OCI-LY7 (cell line): ENCODE data around the gene CHST8. TPM values are rescaled to one million over a fixed set of nuclear protein-coding genes. Genes with fewer than 3 reads are reported as not detected.

Experiments
- BruUV-seq: library from RNA; stranded (reverse); fragments of 400-500 nt; replicated peaks from 2 replicates; lab custom pipeline; 2021; lab: Mats Ljungman, UMichigan
- CTCF ChIA-PET: fragments of 300-600 bp; sonication (Branson Sonifier 250); formaldehyde crosslinking; loops from one replicate; lab custom pipeline; 2022; ENCODE audit warnings: antibody characterized with exemption; ENCODE audit not compliant: unreplicated experiment; lab: Charles Lee
- POLR2A ChIA-PET: fragments of 300-600 bp; sonication (Branson Sonifier 250); formaldehyde crosslinking; loops from one replicate; lab custom pipeline; 2022; ENCODE audit warnings: antibody characterized with exemption; lab: Charles Lee
- DNase-seq: peaks from one replicate; pipeline ENCODE4 v3.0.0-alpha.2; 2015; ENCODE audit warnings: low spot score
- H2AFZ ChIP-seq: fragments of 200-600 bp; sonication (generic), shearing (Covaris generic); 2 replicates; pipeline ENCODE4 v1.6.1; 2014; ENCODE audit warnings: mild to moderate bottlenecking, antibody characterized with exemption, low read length, moderate library complexity
- H3K27ac ChIP-seq: fragments of 200-600 bp; sonication (generic); 2 replicates; pipeline ENCODE4 v1.5.1; 2014; ENCODE audit warnings: mixed run types, low read depth, mild to moderate bottlenecking, moderate library complexity, low read length, inconsistent platforms; ENCODE audit not compliant: poor library complexity, severe bottlenecking
- H3K36me3 ChIP-seq: fragments of 200-600 bp; sonication (generic); 2 replicates; pipeline ENCODE4 v1.6.1; 2014; ENCODE audit warnings: mild to moderate bottlenecking, antibody characterized with exemption, low read length, moderate library complexity, mixed read lengths; ENCODE audit not compliant: insufficient read depth
- H3K4me1 ChIP-seq: fragments of 200-600 bp; sonication (generic); 2 replicates; pipeline ENCODE4 v1.5.1; 2014; ENCODE audit warnings: mild to moderate bottlenecking, low read length; ENCODE audit not compliant: insufficient read depth, poor library complexity, severe bottlenecking
- H3K4me2 ChIP-seq: fragments of 200-600 bp; sonication (generic); 2 replicates; pipeline ENCODE4 v1.6.1; 2014; ENCODE audit warnings: mild to moderate bottlenecking, low read length
- H3K4me3 ChIP-seq: fragments of 200-600 bp; sonication (generic); 2 replicates; pipeline ENCODE4 v1.5.1; 2014; ENCODE audit warnings: mild to moderate bottlenecking, low read depth, low read length; ENCODE audit not compliant: poor library complexity, severe bottlenecking
- H3K79me2 ChIP-seq: fragments of 200-600 bp; sonication (generic); 2 replicates; pipeline ENCODE4 v1.6.1; 2016; ENCODE audit warnings: low read depth, mild to moderate bottlenecking, low read length, moderate library complexity, mixed read lengths; ENCODE audit not compliant: insufficient read depth
- H3K9me2 ChIP-seq: fragments of 200-600 bp; sonication (generic); 2 replicates; pipeline ENCODE4 v1.6.1; 2016; ENCODE audit warnings: mild to moderate bottlenecking, low read length, mixed read lengths; ENCODE audit not compliant: insufficient read depth
- H3K9me3 ChIP-seq: fragments of 200-600 bp; sonication (generic); 2 replicates; pipeline ENCODE4 v1.6.1; 2014; ENCODE audit warnings: mild to moderate bottlenecking, mixed run types, low read length, mixed read lengths
- H4K20me1 ChIP-seq: fragments of 200-600 bp; sonication (generic); 2 replicates; pipeline ENCODE4 v1.6.1; 2014; ENCODE audit warnings: mild to moderate bottlenecking, antibody characterized with exemption, low read length, moderate library complexity, mixed read lengths; ENCODE audit not compliant: insufficient read depth
- CTCF ChIP-seq: fragments of 200-600 bp; sonication (generic); conservative IDR thresholded peaks from 2 replicates; pipeline ENCODE4 v1.5.1; 2014; ENCODE audit warnings: mild to moderate bottlenecking, antibody characterized with exemption, low read length, moderate library complexity, mixed read lengths
- EZH2phosphoT487 ChIP-seq: fragments of 200-600 bp; sonication (generic); IDR thresholded peaks from 2 replicates; pipeline ENCODE4 v1.6.1; 2018; ENCODE audit warnings: low read depth, borderline replicate concordance, mild to moderate bottlenecking, mixed run types, antibody characterized with exemption, low read length, moderate library complexity, mixed read lengths
- intact Hi-C: fragments of 100-400 bp; cut with micrococcal nuclease; formaldehyde crosslinking; loops from one replicate; pipeline ENCODE4 v1.10.0; 2022; ENCODE audit not compliant: unreplicated experiment
- total RNA-seq, 2 experiments: library from RNA; depleted of rRNA in 1 of 2; stranded (reverse); fragments of >200 nt in 1 of 2; shearing (Covaris generic) in 1 of 2; gene quantifications; 2 replicates each; pipeline ENCODE4 v1.2.3, GENCODE V29; 2014 to 2022

CHST8 gene
- total RNA-seq, 2 experiments from 2014 or later, result not detected

- H3K36me3 ChIP-seq, result no peaks in the 10 kb centered on the region
- no peak overlapping the region for H2AFZ ChIP-seq
- no peaks in the 10 kb centered on the region for H3K79me2 ChIP-seq
- no peaks in the 10 kb centered on the region for H3K9me3 ChIP-seq
- intact Hi-C loops, result no loop called here
- no peak overlapping the region for H3K4me3 ChIP-seq
- no peaks in the 10 kb centered on the region for H3K4me1 ChIP-seq
- no peak overlapping the region for H3K4me2 ChIP-seq
- no TSS peak for BruUV-seq
- DNase-seq, result no peak
- no peak overlapping the region for H3K27ac ChIP-seq
- no peaks in the 10 kb centered on the region for H4K20me1 ChIP-seq
- TF ChIP-seq CTCF (no peak), EZH2phosphoT487 (no peak)
- ChIA-PET CTCF (no interaction called here), POLR2A (no interaction called here)
- H3K9me2 ChIP-seq, result no peaks in the 10 kb centered on the region
These were observed 99.2 kb downstream of the CHST8 start for GRCh38 chr19:33720691-33721682.

GRCh38 chr19:33721735-33722297 lies 100.1 kb downstream of the CHST8 start:
- H3K9me3 ChIP-seq, result no peaks in the 10 kb centered on the region
- ChIA-PET POLR2A (no interaction called here), CTCF (no interaction called here)

More at GRCh38 chr19:33721735-33722297, 100.1 kb downstream of the CHST8 start:
- Histone ChIP-seq H4K20me1 (no peaks in the 10 kb centered on the region), H3K4me2 (no peak overlapping the region), H2AFZ (no peak overlapping the region), H3K4me3 (no peak overlapping the region), H3K79me2 (no peaks in the 10 kb centered on the region), H3K4me1 (no peaks in the 10 kb centered on the region), H3K36me3 (no peaks in the 10 kb centered on the region), H3K9me2 (no peaks in the 10 kb centered on the region), H3K27ac (no peak overlapping the region)
- intact Hi-C loops, result no loop called here
- DNase-seq, result no peak
- no TSS peak for BruUV-seq
- TF ChIP-seq EZH2phosphoT487 (no peak), CTCF (no peak)
